ENCODE results near the gene RBM23. TPM values are rescaled to one million over a fixed set of nuclear protein-coding genes. Genes with fewer than 3 reads are reported as not detected.

RBM23 gene
- total and polyA plus RNA-seq, 2 of the 8 experiments (the other 6 are each of a cell fraction or from before 2014, with no cell fraction given): 41.2 to 43.3 TPM

- no peak for TF ChIP-seq SP2 (IDR thresholded peaks at IDR 0.05; ENCODE audit: low read length)
- TF ChIP-seq YY1 (IDR thresholded peaks at IDR 0.05; ENCODE audit: low read depth, low read length): no peak
- TF ChIP-seq GABPA (IDR thresholded peaks at IDR 0.05; ENCODE audit: borderline replicate concordance, insufficient read depth, low read length): no peak
- no peak for TF ChIP-seq SAP30 (IDR thresholded peaks at IDR 0.05; ENCODE audit: insufficient read depth, insufficient replicate concordance, low read length)
- TF ChIP-seq BACH1 (IDR thresholded peaks at IDR 0.05; ENCODE audit: low read length): no peak
Measured at GRCh38 chr14:22885975-22886374, 33.0 kb downstream of the RBM23 start (continued).
